GM21528 (cell line): Measurements from ENCODE around the gene CPD.
"Not testable (repeated sequence)": the region's sequence is repeated elsewhere in the genome, so short reads cannot be mapped to it uniquely, and the experiment has no call there.

Experiments
- ATAC-seq: cut with Tn5 transposase; IDR thresholded peaks from one replicate; pipeline ENCODE4 v1.9.1; 2021; ENCODE audit warnings: mild to moderate bottlenecking, moderate library complexity; ENCODE audit not compliant: unreplicated experiment, low FRiP score

The CPD gene

DNA sequence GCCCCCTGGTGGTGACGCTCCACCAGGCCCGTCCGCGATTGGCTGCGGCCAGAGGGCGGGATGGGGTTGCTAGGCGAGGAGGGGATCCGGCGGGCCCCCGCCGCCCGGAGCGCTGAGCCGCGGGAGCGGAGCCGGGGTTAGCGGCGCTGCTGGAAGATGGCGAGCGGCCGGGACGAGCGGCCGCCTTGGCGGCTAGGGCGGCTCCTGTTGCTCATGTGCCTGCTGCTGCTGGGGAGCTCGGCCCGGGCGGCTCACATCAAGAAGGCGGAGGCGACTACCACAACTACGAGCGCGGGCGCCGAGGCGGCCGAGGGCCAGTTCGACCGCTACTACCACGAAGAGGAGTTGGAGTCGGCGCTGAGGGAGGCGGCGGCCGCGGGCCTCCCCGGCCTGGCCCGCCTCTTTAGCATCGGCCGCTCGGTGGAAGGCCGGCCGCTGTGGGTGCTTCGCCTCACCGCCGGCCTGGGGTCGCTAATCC, at the start of gene CPD:
CPD (plus strand) TSS at position 103 of the 478 bp plus-strand sequence; CDS start at position 157, 54 bp downstream.
- peak; percentile 83 for ATAC-seq

DNA sequence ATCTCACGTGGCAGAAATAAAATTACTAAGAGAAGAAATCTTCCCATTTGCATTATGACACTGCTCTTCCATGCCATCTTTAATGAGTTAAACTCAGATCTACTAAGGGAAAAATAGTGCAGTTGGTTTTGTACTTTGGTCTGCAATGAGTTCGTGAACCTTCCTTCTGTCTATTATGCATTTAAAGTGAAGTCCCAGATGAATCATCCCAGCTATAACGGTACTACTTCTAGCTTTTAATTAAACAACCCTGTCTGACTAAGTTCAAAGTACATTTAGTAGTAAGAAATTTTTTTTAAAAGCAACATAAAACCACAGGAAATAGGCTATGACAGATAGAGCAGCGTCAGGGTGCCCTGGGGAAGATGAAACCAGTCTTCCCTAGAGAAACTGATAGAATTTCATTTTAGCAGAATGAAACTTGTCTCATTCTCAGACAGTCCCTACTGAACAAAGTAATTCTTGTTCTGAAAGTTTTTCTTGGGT, 46.6 kb upstream of the CPD start:
- ATAC-seq, result no peak

DNA sequence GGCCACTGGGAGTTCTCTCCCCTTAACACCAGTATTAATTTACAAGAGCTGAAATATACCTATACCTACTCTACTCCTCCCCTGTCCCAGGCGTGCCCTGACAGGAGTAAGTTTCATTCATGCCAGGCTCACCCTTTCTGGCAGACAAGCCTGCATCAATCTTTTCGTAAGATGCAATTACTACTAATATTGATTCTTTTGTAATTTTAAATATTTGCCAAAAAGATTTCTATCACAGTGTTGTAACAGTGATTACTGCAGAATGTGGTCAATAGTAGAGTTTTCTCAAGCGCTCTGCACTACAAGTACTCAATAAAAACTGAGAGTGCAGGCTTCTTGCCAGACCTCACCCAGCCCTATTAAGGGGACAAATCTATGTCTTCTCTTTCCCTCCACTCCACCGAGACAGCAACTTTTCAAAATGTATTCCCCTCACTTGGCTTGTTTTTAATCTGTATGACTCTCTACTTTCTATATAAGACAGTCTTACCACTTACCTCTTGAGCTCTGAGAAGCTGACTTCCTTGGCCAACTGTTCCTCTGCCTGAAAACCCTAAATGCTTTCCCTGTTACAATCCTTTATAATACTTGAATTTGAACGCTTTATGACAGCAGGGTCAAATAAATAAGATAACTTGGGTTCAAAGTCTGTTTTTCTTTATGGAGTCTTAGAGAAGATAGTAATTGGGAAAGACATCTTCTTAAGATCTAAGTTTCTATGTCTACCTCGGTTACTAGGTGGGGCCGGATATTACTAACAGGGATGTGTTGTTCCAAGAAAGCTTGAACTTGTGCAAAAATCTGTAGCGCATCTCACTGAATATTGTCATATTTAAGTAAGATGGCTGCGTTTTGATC, 45.0 kb upstream of the CPD start, which contains the start of gene TMIGD1:
TMIGD1 (minus strand) TSS at position 555 of the 858 bp plus-strand sequence. CDS start 1,924 bp downstream, outside the sequence.
- ATAC-seq, result no peak

DNA sequence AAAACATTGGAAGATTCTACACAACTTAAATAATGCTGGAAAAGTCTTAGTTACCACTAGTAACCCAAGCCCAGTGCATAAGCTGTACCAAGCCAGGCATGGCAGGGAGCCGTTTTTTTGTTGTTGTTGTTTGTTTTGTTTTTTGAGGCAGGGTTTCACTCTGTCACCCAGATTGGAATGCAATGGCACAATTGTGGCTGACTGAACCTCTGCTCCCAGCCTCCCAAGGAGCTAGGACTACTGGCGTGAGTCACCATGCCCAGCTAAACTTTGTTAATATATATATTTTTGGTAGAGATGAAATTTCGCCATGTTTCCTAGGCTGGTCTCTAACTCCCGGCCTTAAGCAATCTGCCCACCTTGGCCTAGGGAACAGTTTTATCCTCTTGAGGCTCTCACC, 44.3 kb upstream of the CPD start:
- ATAC-seq, result no peak

DNA sequence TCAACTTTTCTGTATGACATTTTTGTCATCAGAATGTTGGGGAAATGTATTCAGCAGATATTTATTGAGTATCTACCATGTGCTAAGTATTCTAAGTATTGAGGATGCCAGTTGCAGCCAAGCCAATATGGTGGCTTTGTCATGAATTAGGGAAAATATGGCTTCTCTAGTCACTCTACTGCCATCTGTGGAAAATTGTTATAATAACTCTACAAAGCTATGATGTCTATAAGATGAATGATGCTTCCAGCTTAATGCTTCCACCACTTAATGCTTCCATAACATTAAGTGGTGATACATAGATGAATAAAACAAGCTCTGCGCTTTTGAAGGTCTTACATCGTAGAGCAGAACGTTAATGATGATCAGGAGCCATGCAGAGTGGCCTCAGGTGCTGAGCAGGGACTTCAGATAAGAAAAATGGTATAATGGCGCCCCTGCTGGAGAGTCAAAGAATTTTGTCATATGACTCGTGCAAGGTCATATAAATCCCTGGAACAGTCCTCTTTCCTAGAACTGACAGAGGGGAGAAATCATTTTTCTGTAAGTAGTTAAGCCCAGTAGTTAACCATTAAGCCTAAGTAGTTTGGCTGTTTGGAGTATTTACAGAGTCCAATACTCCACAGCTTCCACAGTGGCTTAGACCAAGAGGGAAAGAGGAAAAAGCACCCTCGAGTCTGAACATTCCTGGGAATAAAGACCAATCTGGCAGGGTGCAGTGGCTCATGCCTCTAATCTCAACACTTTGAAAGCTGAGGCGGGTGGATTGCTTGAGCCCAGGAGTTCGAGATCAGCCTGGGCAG, 42.2 kb upstream of the CPD start:
- ATAC-seq, result no peak

DNA sequence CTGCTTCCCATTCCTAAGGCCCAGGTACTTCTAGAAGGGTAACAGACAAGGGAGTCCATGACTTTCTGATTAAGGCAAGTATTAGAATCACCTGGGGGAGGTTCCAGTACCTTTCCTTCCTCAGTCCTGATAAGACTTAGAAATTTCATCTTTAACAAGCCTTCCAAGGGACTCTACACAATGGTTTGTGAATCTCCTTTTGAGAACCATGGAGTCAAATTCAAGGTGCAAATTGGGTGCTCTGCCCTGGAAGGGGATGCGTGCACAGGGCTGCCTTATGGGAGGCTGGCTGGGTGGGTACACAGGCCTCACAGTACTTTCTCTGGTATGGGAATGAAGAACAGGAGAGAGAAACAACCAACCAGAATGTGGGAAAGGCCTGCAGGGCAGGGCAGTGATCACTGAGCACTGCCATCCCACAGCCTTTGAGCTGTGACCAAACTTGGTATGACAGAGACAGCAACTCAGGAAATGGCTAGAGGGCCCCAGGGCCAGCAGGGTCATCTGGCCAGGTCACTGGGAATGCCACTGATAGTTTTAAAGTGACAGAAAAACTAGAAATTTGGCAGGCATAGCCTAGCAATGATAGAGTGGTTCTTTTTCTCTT, 41.2 kb upstream of the CPD start:
- no peak for ATAC-seq

DNA sequence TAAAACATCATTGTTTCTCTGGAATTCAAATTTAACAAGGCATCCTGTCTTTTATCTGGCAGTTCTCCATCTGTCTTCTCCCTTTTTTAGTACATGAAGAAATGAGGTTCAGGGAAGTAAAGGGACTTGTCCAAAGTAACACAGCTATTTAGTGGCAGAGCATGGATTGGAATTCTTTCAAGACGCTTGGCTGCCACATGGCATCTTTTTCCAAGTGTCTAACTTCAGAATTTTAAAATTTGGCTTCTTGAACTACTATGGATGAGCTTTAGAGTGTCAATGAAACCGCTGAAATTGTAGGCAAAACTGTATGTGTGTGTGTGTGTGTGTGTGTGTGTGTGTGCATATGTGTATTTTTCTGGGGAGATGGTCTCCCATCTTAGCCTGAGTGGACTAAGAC, 39.6 kb upstream of the CPD start:
- no peak for ATAC-seq

DNA sequence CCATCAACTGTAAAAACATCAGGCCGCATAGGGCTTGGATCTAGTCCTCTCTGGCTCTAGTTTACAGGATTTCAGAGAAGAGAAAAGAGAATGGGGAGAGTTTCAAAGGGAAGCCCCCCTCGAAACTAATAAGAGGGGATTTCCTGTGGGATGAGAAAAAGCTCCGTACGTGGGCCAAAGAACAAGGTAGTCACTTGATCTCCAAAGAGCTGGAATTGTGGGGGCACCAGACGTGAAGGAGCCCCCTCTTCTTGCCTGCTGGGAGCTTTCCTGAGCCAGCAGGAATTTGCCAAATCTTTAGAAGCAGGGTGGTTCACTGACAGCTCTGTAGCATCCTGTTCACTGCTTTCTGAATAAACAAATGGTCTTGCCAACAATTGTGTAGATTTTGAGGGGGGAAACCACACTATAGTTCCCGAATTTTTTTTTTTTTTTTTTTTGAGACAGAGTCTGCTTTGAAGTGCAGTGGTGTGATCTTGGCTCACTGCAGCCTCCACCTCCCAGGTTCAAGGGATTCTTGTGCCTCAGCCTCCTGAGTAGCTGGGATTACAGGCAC, 37.8 kb upstream of the CPD start:
- ATAC-seq, result no peak

DNA sequence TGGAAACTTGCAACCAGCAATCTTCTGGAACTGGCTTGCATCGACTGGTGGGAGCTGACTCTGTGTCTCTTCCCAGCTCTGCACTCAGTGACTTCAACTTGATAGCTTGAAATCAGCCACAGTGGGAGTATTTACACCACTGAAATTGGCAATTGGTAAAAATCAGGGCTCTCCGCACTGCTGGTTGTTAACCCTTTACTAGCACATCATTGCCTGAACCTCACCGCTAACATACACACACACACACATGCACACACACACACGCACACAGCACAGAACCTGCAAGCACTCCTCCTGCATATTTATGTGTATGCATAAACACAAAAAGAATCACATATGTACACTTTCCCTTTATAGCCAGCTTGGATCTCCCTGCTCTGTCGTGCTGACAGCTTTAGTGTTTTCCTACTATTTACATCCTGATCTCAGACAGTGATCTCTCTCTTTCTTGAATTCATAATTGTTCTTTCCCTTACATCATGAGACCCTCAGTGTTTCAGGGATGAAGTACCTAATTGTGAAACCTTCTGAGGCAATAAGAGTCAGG, 37.0 kb upstream of the CPD start:
- ATAC-seq, result no peak

DNA sequence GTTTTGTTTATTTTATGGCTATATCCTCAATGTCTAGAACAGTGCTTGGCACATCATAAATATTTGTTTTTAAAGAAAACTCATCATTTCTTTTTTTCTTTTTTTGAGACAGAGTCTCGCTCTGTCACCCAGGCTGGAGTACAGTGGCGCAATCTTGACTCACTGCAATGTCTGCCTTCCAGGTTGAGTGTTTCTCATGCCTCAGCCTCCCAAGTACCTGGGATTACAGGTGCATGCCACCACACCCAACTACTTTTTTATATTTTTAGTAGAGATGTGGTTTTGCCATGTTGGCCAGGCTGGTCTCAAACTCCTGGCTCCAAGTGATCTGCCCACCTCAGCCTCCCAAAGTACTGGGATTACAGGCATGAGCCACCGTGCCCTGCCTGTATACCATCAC, 35.5 kb upstream of the CPD start:
- ATAC-seq, result not testable (repeated sequence)

DNA sequence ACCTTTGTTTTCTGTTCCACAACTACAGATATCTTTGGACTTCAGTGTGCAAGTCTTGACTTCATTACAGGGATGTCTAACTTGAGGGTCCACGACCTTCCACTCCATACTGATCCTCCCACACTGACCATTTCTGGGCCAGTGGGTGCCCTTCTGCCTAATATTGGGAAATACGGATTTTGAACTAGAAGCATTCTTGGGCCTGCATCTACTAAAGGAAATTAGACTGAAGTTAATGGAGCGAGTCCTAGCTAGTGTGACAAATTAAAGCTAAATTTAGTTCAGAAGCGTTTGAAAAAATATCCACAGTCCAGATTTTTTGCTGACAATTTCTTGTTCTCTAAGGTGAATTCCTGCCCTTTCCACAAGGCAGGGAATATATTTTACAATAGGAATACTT, 34.9 kb upstream of the CPD start:
- ATAC-seq, result no peak

DNA sequence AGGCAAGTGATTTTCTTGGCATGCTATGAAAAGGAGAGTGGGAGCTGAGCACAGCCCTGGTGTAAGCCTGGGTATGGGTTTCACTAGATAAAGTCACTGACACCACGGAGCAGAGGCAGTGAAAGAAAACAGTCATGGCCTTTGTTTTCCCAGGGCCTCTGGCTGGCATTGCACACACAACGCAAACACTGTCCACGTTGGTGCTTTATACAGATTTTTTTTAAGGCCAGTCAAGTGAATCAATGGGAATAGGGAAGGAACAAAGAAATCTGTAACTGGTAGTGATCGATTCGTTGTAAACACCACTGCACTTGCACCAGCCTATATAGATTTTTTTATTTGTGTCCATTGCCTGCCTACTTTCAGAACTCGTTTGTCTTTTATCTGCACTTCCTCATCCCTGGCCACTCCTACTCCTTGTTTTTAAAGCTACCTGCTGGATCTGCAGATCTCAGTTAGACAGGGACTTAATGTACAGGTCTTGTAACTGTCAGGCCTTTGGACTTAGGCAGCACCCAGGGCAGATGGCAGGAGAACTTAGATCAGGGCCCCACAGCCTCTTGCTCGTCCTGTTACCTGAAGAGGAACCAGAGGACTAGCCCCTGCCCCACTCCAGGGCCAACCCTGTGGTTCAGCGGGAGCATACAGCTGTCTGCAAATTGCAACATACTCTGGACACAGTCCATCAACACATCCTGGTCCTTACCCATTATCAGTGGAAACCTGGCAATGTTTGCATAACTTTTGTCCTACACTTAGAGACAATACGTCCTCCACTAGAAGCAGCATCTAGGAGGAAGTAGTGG, 34.2 kb upstream of the CPD start:
- no peak for ATAC-seq

DNA sequence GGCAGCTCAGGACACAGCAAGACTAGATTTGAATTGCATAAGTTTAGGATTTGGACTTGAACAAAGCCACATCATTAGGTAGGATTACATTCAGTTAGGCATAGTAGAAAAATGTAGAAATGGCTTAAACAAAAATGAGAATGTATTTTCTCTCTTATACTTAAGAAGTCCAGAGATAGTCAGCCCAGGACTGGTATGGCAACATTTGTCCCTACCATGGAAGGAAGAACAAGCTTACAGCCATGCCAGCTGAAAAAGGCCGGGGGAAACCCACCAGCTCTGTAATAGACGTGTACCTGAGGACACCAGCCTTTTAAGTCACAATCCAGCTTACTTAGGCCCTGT, 33.7 kb upstream of the CPD start:
- no peak for ATAC-seq

DNA sequence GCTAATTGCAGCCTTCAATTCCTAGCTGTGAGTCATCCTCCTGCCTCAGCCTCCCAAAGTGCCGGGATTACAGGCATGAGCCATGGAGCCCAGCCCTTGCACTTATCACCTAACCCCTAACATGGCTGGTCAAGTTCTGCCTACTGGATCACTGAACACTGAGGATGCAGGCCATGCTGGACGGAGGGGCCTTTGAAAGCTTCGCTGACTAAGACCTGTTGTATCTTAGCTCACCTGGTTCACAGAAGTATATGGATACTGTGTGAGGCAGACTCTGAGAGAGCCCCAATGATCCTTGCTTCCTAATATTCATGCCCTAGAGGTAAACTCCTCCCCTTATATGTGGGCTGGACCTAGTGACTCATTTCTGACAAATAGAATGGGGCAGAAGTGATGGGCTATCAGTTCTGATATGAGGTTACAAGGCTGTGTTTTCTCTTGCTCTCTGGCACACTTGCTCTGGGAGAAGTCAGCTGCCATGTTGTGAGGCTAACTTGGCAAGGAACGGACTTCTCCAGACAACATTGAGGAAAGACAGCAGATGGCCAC, 33.1 kb upstream of the CPD start:
- no peak for ATAC-seq

DNA sequence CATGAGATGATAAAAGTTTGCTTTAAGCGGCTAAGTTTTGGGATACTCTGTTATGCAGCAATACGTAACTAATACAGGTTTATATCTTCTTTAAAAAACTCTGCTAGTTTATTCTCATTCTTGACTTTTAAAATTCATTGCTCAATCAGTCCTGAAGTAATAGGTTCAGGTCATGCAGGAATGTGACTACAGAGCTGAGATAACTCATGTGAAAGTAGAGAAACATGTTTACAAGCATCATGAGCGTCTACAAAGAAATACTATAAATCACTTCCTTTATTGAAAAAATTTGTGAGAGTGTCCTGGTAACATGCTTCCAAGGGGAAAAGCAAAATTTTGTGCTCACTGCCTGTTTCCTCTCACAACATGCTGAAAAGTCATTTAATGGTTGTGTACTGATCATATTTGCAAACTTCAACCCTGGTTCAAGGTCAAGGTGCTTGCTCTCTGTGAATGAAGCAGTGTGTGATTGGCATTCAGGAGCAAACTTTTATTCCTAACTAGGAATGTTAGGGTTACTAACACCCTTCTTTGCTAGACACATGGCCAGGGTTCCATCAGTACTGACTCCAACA, 32.4 kb upstream of the CPD start:
- ATAC-seq, result no peak

DNA sequence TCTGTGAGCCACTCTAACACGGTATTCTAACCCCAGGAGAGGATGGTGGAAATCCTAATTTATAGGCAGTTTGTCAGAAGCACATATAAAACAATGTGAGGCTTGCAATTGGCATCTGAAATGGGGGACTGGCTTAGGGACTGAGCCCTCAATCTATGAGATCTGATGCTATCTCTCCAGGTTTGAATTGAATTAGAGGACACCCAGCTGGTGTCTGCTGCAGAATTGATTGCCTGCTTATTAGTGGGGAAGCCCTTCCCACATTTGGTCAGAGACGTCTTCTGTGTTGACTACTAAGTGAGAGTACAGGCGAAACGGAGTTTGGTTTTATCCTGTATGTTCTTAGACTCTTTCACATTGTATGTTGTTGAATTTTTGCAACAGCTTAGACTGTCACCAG, 31.2 kb upstream of the CPD start:
- no peak for ATAC-seq

DNA sequence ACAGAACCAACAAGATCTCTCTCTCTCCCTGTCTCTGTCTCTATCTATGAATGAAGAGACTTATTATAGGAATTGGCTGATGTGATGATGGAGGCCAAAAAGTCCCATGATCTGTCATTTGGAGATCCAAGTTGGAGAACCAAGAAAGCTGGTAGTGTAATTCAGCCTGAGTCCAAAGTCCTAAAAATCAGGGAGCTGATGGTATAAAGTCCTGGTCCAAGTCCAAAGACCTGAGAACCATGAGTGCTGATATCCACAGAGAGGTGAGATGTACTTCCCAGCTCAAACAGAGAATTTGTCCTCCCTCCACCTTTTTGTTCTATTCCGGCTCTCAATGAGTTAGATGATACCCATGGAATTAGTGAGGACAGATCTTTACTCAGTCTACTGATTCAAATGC, 29.5 kb upstream of the CPD start:
- no peak for ATAC-seq

DNA sequence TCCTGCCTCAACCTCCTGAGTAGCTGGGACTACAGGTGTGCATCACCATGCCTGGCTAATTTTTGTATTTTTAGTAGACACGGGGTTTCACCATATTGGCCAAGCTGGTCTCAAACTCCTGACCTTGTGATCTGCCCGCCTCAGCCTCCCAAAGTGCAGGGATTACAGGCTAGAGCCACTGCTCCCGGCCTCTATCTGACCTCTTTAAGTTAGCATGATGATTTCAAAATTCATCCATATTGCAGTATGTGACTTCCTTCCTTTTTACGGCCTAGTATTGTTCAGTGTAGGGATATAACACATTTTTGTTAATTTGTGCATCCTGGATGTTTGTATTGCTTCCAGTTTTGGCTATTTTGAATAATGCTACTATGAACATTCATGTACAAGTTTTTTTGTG, 27.5 kb upstream of the CPD start:
- not testable (repeated sequence) for ATAC-seq

DNA sequence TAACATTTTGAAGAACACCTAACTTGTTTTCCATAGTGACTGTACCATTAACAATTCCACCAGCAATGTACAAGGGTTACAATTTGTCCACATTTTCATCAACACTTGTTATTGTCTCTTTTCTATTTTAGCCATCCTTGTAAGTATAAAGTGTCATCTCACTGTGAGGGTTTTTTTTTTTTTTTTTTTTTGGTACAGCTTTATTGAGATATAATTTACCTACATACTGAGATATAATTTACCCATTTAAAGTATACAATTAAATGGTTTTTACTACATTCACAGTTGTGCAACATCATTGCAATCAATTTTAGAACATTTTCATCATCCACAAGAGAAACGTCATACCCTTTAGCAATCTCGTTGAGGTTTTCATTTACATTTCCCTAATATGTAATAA, 27.0 kb upstream of the CPD start:
- ATAC-seq, result no peak
